ENCODE data around the gene FXYD4.

- TF ChIP-seq YY1 (IDR thresholded peaks at IDR 0.05; ENCODE audit: insufficient read depth, insufficient read length) (no peak), ZNF274 (IDR thresholded peaks at IDR 0.05; ENCODE audit: low read depth, low read length) (no peak)
Observed at GRCh38 chr10:43344051-43344450, 27.4 kb upstream of the FXYD4 start.

Data from NT2/D1 (cell line).